Measurements from ENCODE around the gene WNT5A.
A peak's percentile ranks its signal among the peaks of the same experiment; 100 is the strongest.

Gene WNT5A

GRCh38 chr3:55484801-55485791, 2.0 kb downstream of the WNT5A start (continued):
- TF ChIP-seq CTCF (tag by site-specific recombination; IDR thresholded peaks at IDR 0.05) = peak; percentile 44; the same call in 1 of the 2 replicates
- TF ChIP-seq ZNF121 (tag by site-specific recombination; IDR thresholded peaks at IDR 0.05) = 0 out of 2 replicates have a peak, but pooled peaks have one; percentile 16
- no peak for TF ChIP-seq ZNF266 (tag by site-specific recombination; IDR thresholded peaks at IDR 0.05; ENCODE audit: low read depth)
- peak; percentile 80; the same call in 1 of the 2 replicates for TF ChIP-seq ZSCAN30 (tag by site-specific recombination; IDR thresholded peaks at IDR 0.05)
- 0 out of 2 replicates have a peak, but pooled peaks have one; percentile 47 for TF ChIP-seq ZNF18 (tag by site-specific recombination; IDR thresholded peaks at IDR 0.05)
- no peak for TF ChIP-seq ZNF184 (tag by site-specific recombination; IDR thresholded peaks at IDR 0.05)
- TF ChIP-seq ZBTB26 (tag by site-specific recombination; optimal IDR thresholded peaks at IDR 0.05) = peak; percentile 68
- TF ChIP-seq ZNF555 (tag by site-specific recombination; conservative IDR thresholded peaks at IDR 0.05) = no peak
- TF ChIP-seq PRDM1 (tag by site-specific recombination; IDR thresholded peaks at IDR 0.05) = peak; percentile 74
- no peak for TF ChIP-seq OSR2 (tag by site-specific recombination; IDR thresholded peaks at IDR 0.05)
- TF ChIP-seq ZNF837 (tag by site-specific recombination; IDR thresholded peaks at IDR 0.05) = no peak
- no peak for TF ChIP-seq HOXD13 (CRISPR knock-in tag; IDR thresholded peaks at IDR 0.05; ENCODE audit: borderline replicate concordance)
- TF ChIP-seq ZNF843 (tag by site-specific recombination; IDR thresholded peaks at IDR 0.05) = no peak; the same call in 1 of the 2 replicates
- no peak for TF ChIP-seq ZNF37A (tag by site-specific recombination; IDR thresholded peaks at IDR 0.05)
- TF ChIP-seq ZNF280D (tag by site-specific recombination; IDR thresholded peaks at IDR 0.05) = no peak
- no peak for TF ChIP-seq ZNF114 (tag by site-specific recombination; IDR thresholded peaks at IDR 0.05)
- peak; percentile 18; the same call in 1 of the 2 replicates for TF ChIP-seq YY1 (tag by site-specific recombination; IDR thresholded peaks at IDR 0.05)
- peak; percentile 95 for TF ChIP-seq ZSCAN4 (tag by site-specific recombination; IDR thresholded peaks at IDR 0.05)
- 0 out of 2 replicates have a peak, but pooled peaks have one; percentile 9 for TF ChIP-seq KLF17 (tag by site-specific recombination; IDR thresholded peaks at IDR 0.05)
- TF ChIP-seq ZBTB21 (tag by site-specific recombination; IDR thresholded peaks at IDR 0.05) = no peak
- TF ChIP-seq GLIS2 (tag by site-specific recombination; IDR thresholded peaks at IDR 0.05) = peak; percentile 96
- TF ChIP-seq ZNF501 (tag by site-specific recombination; IDR thresholded peaks at IDR 0.05) = peak; percentile 61
- no peak for TF ChIP-seq ZNF629 (tag by site-specific recombination; IDR thresholded peaks at IDR 0.05)
- TF ChIP-seq ZNF626 (tag by site-specific recombination; IDR thresholded peaks at IDR 0.05) = no peak
- TF ChIP-seq ZNF335 (tag by site-specific recombination; conservative IDR thresholded peaks at IDR 0.05) = peak; percentile 62
- TF ChIP-seq ZIC2 (tag by site-specific recombination; IDR thresholded peaks at IDR 0.05) = peak; percentile 24; the same call in 1 of the 2 replicates

All from HEK293 (cell line).